T-cell (primary cell): ENCODE results near the gene CLIP3. TPM values are rescaled to one million over a fixed set of nuclear protein-coding genes. Genes with fewer than 3 reads are reported as not detected.
A peak's percentile ranks its signal among the peaks of the same experiment; 100 is the strongest.

Source experiments
- ATAC-seq, 4 experiments: fragments of 200-7000 bp in 3 of 4; fragments of 150-1000 bp in 1 of 4; cut with Tn5 transposase; replicated peaks in 1 of 4; 1 replicate in 3 of 4; 2 replicates in 1 of 4; pipeline ENCODE4 v1.10.0; 2021; ENCODE audit warnings: moderate library complexity in 3 of 4, mild to moderate bottlenecking in 2 of 4, moderate number of reproducible peaks in 1 of 4
- CTCF ChIA-PET, 2 donors: fragments of 300-600 bp; sonication (Branson Sonifier 250); formaldehyde crosslinking; loops; one replicate each; lab custom pipeline; 2022; ENCODE audit warnings: antibody characterized with exemption in 2 of 2; lab: Charles Lee
- POLR2A ChIA-PET, 2 donors: fragments of 300-600 bp; sonication (Branson Sonifier 250); formaldehyde crosslinking; loops; one replicate each; lab custom pipeline; 2022; ENCODE audit warnings: antibody characterized with exemption in 2 of 2; lab: Charles Lee
- DNase-seq, 35 experiments: peaks; one replicate each; pipeline versions ENCODE4 v3.0.0 to v3.0.0-alpha.2; 2013 to 2023
- H3K27ac ChIP-seq: one replicate; pipeline ENCODE4 v1.5.1; 2013; ENCODE audit warnings: low read length
- H3K27me3 ChIP-seq, 2 experiments: replicated peaks in 1 of 2; 1 replicate in 1 of 2; 2 replicates in 1 of 2; pipeline versions ENCODE4 v1.6.1 to v1.7.0; 2013; ENCODE audit warnings: low read length in 1 of 2, mixed read lengths in 1 of 2; ENCODE audit not compliant: control insufficient read depth in 2 of 2, insufficient read depth in 2 of 2; ENCODE audit errors: extremely low read depth in 1 of 2
- H3K36me3 ChIP-seq, 2 donors: 1 replicate in 1 of 2; 2 replicates in 1 of 2; pipeline versions ENCODE4 v1.6.1 to v1.7.0; 2013; ENCODE audit warnings: low read length in 1 of 2; ENCODE audit not compliant: control insufficient read depth in 2 of 2, insufficient read depth in 1 of 2; ENCODE audit errors: extremely low read depth in 1 of 2
- H3K4me1 ChIP-seq, 2 experiments: 1 replicate in 1 of 2; 2 replicates in 1 of 2; pipeline versions ENCODE4 v1.6.1 to v1.7.0; 2013; ENCODE audit warnings: low read length in 2 of 2, mixed read lengths in 1 of 2; ENCODE audit not compliant: insufficient read depth in 2 of 2, control insufficient read depth in 1 of 2; ENCODE audit errors: extremely low read depth in 1 of 2
- H3K4me3 ChIP-seq, 2 donors: 1 replicate in 1 of 2; 2 replicates in 1 of 2; pipeline versions ENCODE4 v1.5.1 to v1.7.0; 2013; ENCODE audit warnings: mild to moderate bottlenecking in 2 of 2, low read length in 1 of 2, moderate library complexity in 1 of 2; ENCODE audit not compliant: control insufficient read depth in 1 of 2; ENCODE audit errors: extremely low read depth in 1 of 2
- H3K9me3 ChIP-seq: 2 replicates; pipeline ENCODE4 v1.7.0; 2013
- H3K27ac Mint-ChIP-seq, 2 donors: one replicate each; pipeline ENCODE4 v1.8.0; 2020 to 2021; ENCODE audit warnings: mild to moderate bottlenecking in 2 of 2, mixed read lengths in 2 of 2
- H3K27me3 Mint-ChIP-seq, 2 donors: one replicate each; pipeline ENCODE4 v1.8.0; 2021 to 2022; ENCODE audit warnings: mixed read lengths in 2 of 2
- H3K36me3 Mint-ChIP-seq: one replicate; pipeline ENCODE4 v1.8.0; 2021; ENCODE audit warnings: mixed read lengths
- H3K4me1 Mint-ChIP-seq, 3 donors: one replicate each; pipeline ENCODE4 v1.8.0; 2020 to 2022; ENCODE audit warnings: mixed read lengths in 3 of 3, mild to moderate bottlenecking in 1 of 3
- H3K4me3 Mint-ChIP-seq, 3 donors: one replicate each; pipeline ENCODE4 v1.8.0; 2020 to 2022; ENCODE audit warnings: mild to moderate bottlenecking in 3 of 3, mixed read lengths in 3 of 3, moderate library complexity in 3 of 3
- H3K9me3 Mint-ChIP-seq, 3 donors: one replicate each; pipeline ENCODE4 v1.8.0; 2020 to 2022; ENCODE audit warnings: mixed read lengths in 3 of 3
- WGBS: methylation state at CpG from one replicate; pipeline ENCODE4 v1.1.5; 2013; ENCODE audit warnings: missing lambda C conversion rate; ENCODE audit not compliant: insufficient coverage; 5-methylcytosine and 5-hydroxymethylcytosine counted together
- total RNA-seq, 35 experiments: library from RNA in 6 of 35; stranded (reverse) in 6 of 35; fragments of 120-200 nt in 1 of 35; gene quantifications; one replicate each; pipeline versions ENCODE4 v1.2.1 to v1.2.4 and lab custom pipeline; 2013 to 2026

Gene CLIP3
- total RNA-seq, 5 donors from 2014 or later (not counting 1 experiment from before 2014, with no cell fraction given) = 1.4 to 6.2 (median 2.6) TPM

- no peak overlapping the region for H3K4me3 Mint-ChIP-seq
These were observed 26.7 kb upstream of the CLIP3 start for GRCh38 chr19:36059180-36059910.

GRCh38 chr19:36058481-36059179 is 26.0 kb upstream of the CLIP3 start:
- no peak overlapping the region for H3K27ac Mint-ChIP-seq
- H3K9me3 Mint-ChIP-seq = no peaks in the 10 kb centered on the region
- Histone ChIP-seq H3K4me3 (no peak overlapping the region), H3K27ac (no peak overlapping the region), H3K4me1 (peaks cover 8 to 12% of the 10 kb centered on the region in 2 experiments), H3K27me3 (no peaks in the 10 kb centered on the region), H3K9me3 (no peaks in the 10 kb centered on the region), H3K36me3 (no peaks in the 10 kb centered on the region)
- 94% methylated on average over 11 of the region's 12 CpGs for WGBS
- POLR2A ChIA-PET = no interaction called here
- CTCF ChIA-PET = no interaction called here
- ATAC-seq (no peak), DNase-seq (no peak)
- H3K4me3 Mint-ChIP-seq = no peak overlapping the region
- H3K4me1 Mint-ChIP-seq = peaks cover 10 to 16% (median 12%) of the 10 kb centered on the region in 3 donors
- H3K36me3 Mint-ChIP-seq = no peaks in the 10 kb centered on the region
- no peaks in the 10 kb centered on the region for H3K27me3 Mint-ChIP-seq

More at GRCh38 chr19:36059180-36059910, 26.7 kb upstream of the CLIP3 start:
- WGBS = no CpG with 5 or more reads among the region's 6 CpGs
- ATAC-seq = no peak
- no peaks in the 10 kb centered on the region for H3K27me3 ChIP-seq
- CTCF ChIA-PET = interaction anchor here in 1 of 2 donors (0.6 kb wide), 1 partner anchor 72 kb away, joined by 3 read pairs; no protein-coding TSS in a partner anchor
- Mint-ChIP-seq H3K27ac (no peak overlapping the region), H3K27me3 (no peaks in the 10 kb centered on the region), H3K9me3 (no peaks in the 10 kb centered on the region), H3K4me1 (peaks cover 7 to 11% (median 9%) of the 10 kb centered on the region in 3 donors), H3K36me3 (no peaks in the 10 kb centered on the region)
- POLR2A ChIA-PET = no interaction called here
- no peaks in the 10 kb centered on the region for H3K9me3 ChIP-seq
- no peak overlapping the region for H3K27ac ChIP-seq
- peaks cover 6 to 11% of the 10 kb centered on the region in 2 experiments for H3K4me1 ChIP-seq
- H3K36me3 ChIP-seq = no peaks in the 10 kb centered on the region
- no peak overlapping the region for H3K4me3 ChIP-seq
- no peak for DNase-seq

GRCh38 chr19:36054733-36055686 is 22.3 kb upstream of the CLIP3 start, which contains the start of gene WDR62:
Gene WDR62, plus strand, starts transcription at chr19:36054897. Its CDS starts 75 bp downstream, at chr19:36054972.
- Histone ChIP-seq H3K27me3 (no peaks in the 10 kb centered on the region), H3K4me3 (peak within 1 kb of the TSS; percentile 90 to 91), H3K9me3 (no peaks in the 10 kb centered on the region), H3K27ac (peak within 1 kb of the TSS; percentile 88), H3K4me1 (peaks cover 12 to 21% of the 10 kb centered on the region in 2 experiments), H3K36me3 (no peaks in the 10 kb centered on the region)
- CTCF ChIA-PET = interaction anchor here (0.6 to 1.8 kb wide), 4 partner anchors 73 to 269 kb away, joined by 3 to 6 read pairs (median 3); no protein-coding TSS in a partner anchor
- POLR2A ChIA-PET = interaction anchor here in 1 of 2 donors (0.6 to 0.7 kb wide), 3 partner anchors 58 to 923 kb away, joined by 3 read pairs; no protein-coding TSS in a partner anchor
- WGBS = under 1% methylated on average over 69 of the region's 76 CpGs
- Mint-ChIP-seq H3K9me3 (no peaks in the 10 kb centered on the region), H3K4me3 (peak within 1 kb of the TSS; percentile 92 to 98 (median 97)), H3K36me3 (no peaks in the 10 kb centered on the region), H3K27me3 (no peaks in the 10 kb centered on the region), H3K4me1 (peaks cover 20 to 27% (median 23%) of the 10 kb centered on the region in 3 donors), H3K27ac (peak within 1 kb of the TSS; percentile 94 to 99)
- ATAC-seq (peak; percentile 77 to 81 (median 78)), DNase-seq (peak in 23 of 35 experiments; percentile 7 to 95 (median 90))

GRCh38 chr19:36054119-36054732 is 21.6 kb upstream of the CLIP3 start, which contains the start of gene THAP8:
Gene THAP8, minus strand, starts transcription at chr19:36054285. Its CDS starts 68 bp downstream, at chr19:36054217.
- Mint-ChIP-seq H3K27ac (peak within 1 kb of the TSS; percentile 94 to 99), H3K4me1 (peaks cover 20 to 27% (median 23%) of the 10 kb centered on the region in 3 donors), H3K36me3 (peaks cover 2% of the 10 kb centered on the region), H3K9me3 (no peaks in the 10 kb centered on the region), H3K27me3 (no peaks in the 10 kb centered on the region), H3K4me3 (peak within 1 kb of the TSS; percentile 92 to 98 (median 97))
- Histone ChIP-seq H3K27me3 (no peaks in the 10 kb centered on the region), H3K4me3 (peak within 1 kb of the TSS; percentile 90 to 91), H3K9me3 (no peaks in the 10 kb centered on the region), H3K4me1 (peaks cover 12 to 21% of the 10 kb centered on the region in 2 experiments), H3K27ac (peak within 1 kb of the TSS; percentile 88), H3K36me3 (no peaks in the 10 kb centered on the region)
- ATAC-seq (peak; percentile 85 to 90 (median 86)), DNase-seq (peak; percentile 99 to 100 (median 100))
- under 1% methylated on average over 56 of the region's 56 CpGs for WGBS
- POLR2A ChIA-PET = interaction anchor here (0.5 to 1.0 kb wide), 7 partner anchors 40 to 924 kb away, joined by 3 to 13 read pairs (median 3); partner anchors contain the start of gene ALKBH6 (in 1 of the 2)
- CTCF ChIA-PET = interaction anchor here (0.6 to 1.8 kb wide), 8 partner anchors 40 to 420 kb away, joined by 3 to 10 read pairs (median 3); partner anchors contain the start of gene ALKBH6 (in 1 of the 2)

GRCh38 chr19:36051637-36052036 is 19.0 kb upstream of the CLIP3 start:
- ATAC-seq (no peak), DNase-seq (no peak)
- H3K4me1 ChIP-seq = peaks cover 12 to 21% of the 10 kb centered on the region in 2 experiments
- no CpG with 5 or more reads among the region's 4 CpGs for WGBS
- no peak overlapping the region for H3K27ac ChIP-seq
- Mint-ChIP-seq H3K9me3 (no peaks in the 10 kb centered on the region), H3K4me3 (peak overlapping the region in 1 of 3 donors; percentile 37), H3K27me3 (no peaks in the 10 kb centered on the region), H3K36me3 (peaks cover 8% of the 10 kb centered on the region), H3K27ac (peak overlapping the region in 1 of 2 donors; percentile 46), H3K4me1 (peaks cover 20 to 27% (median 23%) of the 10 kb centered on the region in 3 donors)
- H3K4me3 ChIP-seq = no peak overlapping the region
- ChIA-PET POLR2A (no interaction called here), CTCF (no interaction called here)
- no peaks in the 10 kb centered on the region for H3K9me3 ChIP-seq
- H3K27me3 ChIP-seq = no peaks in the 10 kb centered on the region
- H3K36me3 ChIP-seq = no peaks in the 10 kb centered on the region
